ENCODE data around the gene WNK2. TPM values are rescaled to one million over a fixed set of nuclear protein-coding genes. Genes with fewer than 3 reads are reported as not detected.

Gene WNK2
- total RNA-seq, 4 donors from 2014 or later, result 3.8 to 17.7 (median 9.0) TPM

DNA sequence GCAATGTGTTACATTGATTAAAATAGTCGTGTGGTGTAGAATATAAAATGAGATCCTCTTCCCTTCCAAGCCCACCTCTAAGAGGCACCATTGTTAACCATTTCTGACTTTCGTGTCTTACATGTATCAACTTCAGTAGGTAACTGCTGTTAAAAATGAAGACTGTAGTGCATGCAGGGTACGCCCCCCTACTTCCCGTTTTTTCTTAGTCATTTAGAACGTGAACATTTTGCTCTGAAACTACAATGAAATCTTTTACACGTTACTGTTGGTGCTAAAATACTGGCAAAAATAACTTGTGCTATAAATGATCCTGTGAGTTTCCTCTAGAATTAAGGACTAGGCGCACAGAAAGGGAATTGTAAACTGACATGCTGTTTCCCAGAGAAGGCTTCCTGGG, 41.5 kb downstream of the WNK2 start:
- no peaks in the 10 kb centered on the region for H3K27me3 ChIP-seq
- TF ChIP-seq, protein P1, sequence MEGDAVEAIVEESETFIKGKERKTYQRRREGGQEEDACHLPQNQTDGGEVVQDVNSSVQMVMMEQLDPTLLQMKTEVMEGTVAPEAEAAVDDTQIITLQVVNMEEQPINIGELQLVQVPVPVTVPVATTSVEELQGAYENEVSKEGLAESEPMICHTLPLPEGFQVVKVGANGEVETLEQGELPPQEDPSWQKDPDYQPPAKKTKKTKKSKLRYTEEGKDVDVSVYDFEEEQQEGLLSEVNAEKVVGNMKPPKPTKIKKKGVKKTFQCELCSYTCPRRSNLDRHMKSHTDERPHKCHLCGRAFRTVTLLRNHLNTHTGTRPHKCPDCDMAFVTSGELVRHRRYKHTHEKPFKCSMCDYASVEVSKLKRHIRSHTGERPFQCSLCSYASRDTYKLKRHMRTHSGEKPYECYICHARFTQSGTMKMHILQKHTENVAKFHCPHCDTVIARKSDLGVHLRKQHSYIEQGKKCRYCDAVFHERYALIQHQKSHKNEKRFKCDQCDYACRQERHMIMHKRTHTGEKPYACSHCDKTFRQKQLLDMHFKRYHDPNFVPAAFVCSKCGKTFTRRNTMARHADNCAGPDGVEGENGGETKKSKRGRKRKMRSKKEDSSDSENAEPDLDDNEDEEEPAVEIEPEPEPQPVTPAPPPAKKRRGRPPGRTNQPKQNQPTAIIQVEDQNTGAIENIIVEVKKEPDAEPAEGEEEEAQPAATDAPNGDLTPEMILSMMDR (IDR thresholded peaks at IDR 0.05), result no peak
- TF ChIP-seq EP300 (IDR thresholded peaks at IDR 0.05) (no peak), POLR2A (IDR thresholded peaks at IDR 0.05) (no peak)
- H3K4me3 ChIP-seq, result no peak overlapping the region
- no peaks in the 10 kb centered on the region for H3K9me3 ChIP-seq
- peaks cover 0 to 11% (median 0%) of the 10 kb centered on the region in 4 donors for H3K4me1 ChIP-seq
- WGBS, 2 donors, result 64 to 71% methylated on average over 7 of the region's 7 CpGs
- H3K36me3 ChIP-seq, result no peaks in the 10 kb centered on the region
- no peak for DNase-seq (ENCODE audit: low spot score in 2 of 2)
- H3K27ac ChIP-seq, result no peak overlapping the region

DNA sequence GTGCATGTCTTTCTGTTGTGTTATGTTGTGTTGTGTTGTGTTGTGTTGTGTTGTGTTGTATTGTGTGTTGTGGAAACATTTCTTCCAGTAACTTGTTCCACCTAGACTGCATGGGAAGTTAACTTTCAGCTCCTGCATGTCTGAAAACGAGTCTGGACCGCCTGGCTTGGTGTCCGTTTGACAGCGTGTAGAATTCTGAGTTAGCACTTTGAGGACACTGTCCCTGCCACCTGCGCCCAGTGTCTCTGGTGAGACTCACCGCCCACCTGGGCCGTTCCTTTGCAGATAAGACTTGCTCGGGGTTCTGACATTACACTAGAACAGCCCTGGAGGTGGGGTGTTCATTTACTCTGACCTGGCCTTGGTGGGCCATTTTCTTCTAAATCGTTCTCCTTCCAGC, 42.0 kb downstream of the WNK2 start:
- WGBS, 2 donors, result 91 to 92% methylated on average over 9 of the region's 9 CpGs
- Histone ChIP-seq H3K4me3 (no peak overlapping the region), H3K9me3 (no peaks in the 10 kb centered on the region), H3K4me1 (peaks cover 0 to 11% (median 0%) of the 10 kb centered on the region in 4 donors), H3K36me3 (no peaks in the 10 kb centered on the region), H3K27ac (no peak overlapping the region), H3K27me3 (no peaks in the 10 kb centered on the region)
- TF ChIP-seq POLR2A (IDR thresholded peaks at IDR 0.05) (no peak), EP300 (IDR thresholded peaks at IDR 0.05) (no peak)
- TF ChIP-seq, protein P1 (IDR thresholded peaks at IDR 0.05), result no peak
- DNase-seq (ENCODE audit: low spot score in 2 of 2), result no peak

DNA sequence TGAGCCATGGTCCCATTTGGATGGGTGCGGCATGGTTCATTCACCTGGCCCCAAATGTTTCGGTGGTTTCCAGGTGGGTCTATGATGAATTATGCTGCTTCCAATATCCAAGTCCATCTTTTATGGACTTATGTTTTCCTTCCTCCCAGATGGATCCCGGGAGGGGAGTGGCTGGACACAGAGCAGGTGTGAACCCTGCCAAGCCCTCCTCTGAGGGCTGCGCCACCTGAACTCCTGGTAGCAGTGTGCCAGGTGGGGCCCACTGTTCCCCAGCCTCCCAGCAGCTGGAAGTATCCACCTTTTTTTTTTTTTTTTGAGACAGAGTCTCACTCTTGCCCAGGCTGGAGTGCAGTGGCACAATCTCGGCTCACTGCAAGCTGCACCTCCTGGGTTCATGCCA, 42.9 kb downstream of the WNK2 start:
- no peak overlapping the region for H3K27ac ChIP-seq
- no peak overlapping the region for H3K4me3 ChIP-seq
- no peak for DNase-seq (ENCODE audit: low spot score in 2 of 2)
- H3K27me3 ChIP-seq, result no peaks in the 10 kb centered on the region
- peaks cover 0 to 11% (median 3%) of the 10 kb centered on the region in 4 donors for H3K4me1 ChIP-seq
- 87 to 95% methylated on average over 5 of the region's 5 CpGs for WGBS, 2 donors
- TF ChIP-seq, protein P1 (IDR thresholded peaks at IDR 0.05), result no peak
- no peak for TF ChIP-seq POLR2A (IDR thresholded peaks at IDR 0.05)
- no peak for TF ChIP-seq EP300 (IDR thresholded peaks at IDR 0.05)
- no peaks in the 10 kb centered on the region for H3K9me3 ChIP-seq
- H3K36me3 ChIP-seq, result no peaks in the 10 kb centered on the region

DNA sequence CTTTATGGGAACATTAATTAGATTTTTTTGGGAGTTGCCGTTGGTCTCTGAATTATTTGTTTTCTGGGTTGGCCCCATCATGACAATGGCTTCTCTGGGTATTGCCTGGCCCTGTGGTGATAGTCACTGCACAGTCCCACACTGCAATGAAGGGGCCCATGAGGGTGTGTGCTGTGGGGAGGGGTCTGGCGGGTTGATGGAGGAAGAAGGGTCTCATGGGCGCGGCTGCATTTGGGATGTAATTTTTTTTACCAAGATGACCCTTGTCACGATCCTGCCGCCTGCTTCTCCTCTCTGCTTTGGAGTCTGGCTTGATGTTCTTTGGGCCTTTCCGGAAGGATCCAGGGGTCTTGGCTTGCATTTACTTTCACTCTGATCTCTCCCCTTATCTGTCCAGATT, 44.1 kb downstream of the WNK2 start:
- no peak for DNase-seq (ENCODE audit: low spot score in 2 of 2)
- WGBS, 2 donors, result 92 to 94% methylated on average over 7 of the region's 7 CpGs

DNA sequence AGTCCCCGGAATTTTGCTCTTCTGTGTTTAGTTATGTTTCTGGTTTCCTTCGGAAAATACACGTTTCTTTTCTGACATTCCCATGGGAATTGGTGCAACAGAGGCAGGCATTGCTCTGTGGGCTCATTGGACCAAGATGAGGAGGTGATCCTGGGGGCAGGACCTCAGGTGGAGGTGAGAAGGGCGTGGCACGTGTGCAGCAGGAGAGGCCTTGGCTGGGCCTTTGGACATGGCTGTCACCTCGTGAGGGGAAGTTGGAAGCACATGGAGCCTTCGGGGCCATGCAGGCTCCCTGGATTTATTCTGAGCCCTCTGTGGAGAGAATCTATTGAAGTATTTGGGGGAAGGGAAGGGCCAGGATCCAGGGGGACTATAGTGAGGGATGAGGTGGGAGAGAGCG, 44.5 kb downstream of the WNK2 start:
- H3K27me3 ChIP-seq, result peaks cover 0 to 5% of the 10 kb centered on the region in 2 donors
- no peak for TF ChIP-seq POLR2A (IDR thresholded peaks at IDR 0.05)
- TF ChIP-seq, protein P1 (IDR thresholded peaks at IDR 0.05), result no peak
- TF ChIP-seq EP300 (IDR thresholded peaks at IDR 0.05), result no peak
- H3K36me3 ChIP-seq, result no peaks in the 10 kb centered on the region
- H3K4me3 ChIP-seq, result no peak overlapping the region
- no peaks in the 10 kb centered on the region for H3K9me3 ChIP-seq
- no peak overlapping the region for H3K27ac ChIP-seq
- WGBS, 2 donors, result 87 to 89% methylated on average over 8 of the region's 8 CpGs
- DNase-seq (ENCODE audit: low spot score in 2 of 2), result no peak
- peaks cover 0 to 10% (median 3%) of the 10 kb centered on the region in 4 donors for H3K4me1 ChIP-seq

More for the DNA sequence above, 44.1 kb downstream of the WNK2 start:
- Histone ChIP-seq H3K4me1 (peaks cover 0 to 10% (median 5%) of the 10 kb centered on the region in 4 donors), H3K27me3 (peaks cover 0 to 5% of the 10 kb centered on the region in 2 donors), H3K27ac (no peak overlapping the region), H3K9me3 (no peaks in the 10 kb centered on the region), H3K36me3 (no peaks in the 10 kb centered on the region), H3K4me3 (no peak overlapping the region)
- TF ChIP-seq, protein P1 (IDR thresholded peaks at IDR 0.05), result no peak
- TF ChIP-seq POLR2A (IDR thresholded peaks at IDR 0.05), result no peak
- no peak for TF ChIP-seq EP300 (IDR thresholded peaks at IDR 0.05)
